GM10266 (cell line): ENCODE data around the gene ATF7IP2.

Source experiments
- DNase-seq: peaks from one replicate; pipeline ENCODE4 v3.0.0; 2012; ENCODE audit errors: extremely low spot score
- TF ChIP-seq, protein P1 (sequence below): IDR thresholded peaks from 2 replicates; pipeline ENCODE4 v1.5.1; 2012; ENCODE audit warnings: mild to moderate bottlenecking, low read depth; ENCODE audit not compliant: control insufficient read depth, insufficient read depth; ENCODE audit errors: missing control alignments

Gene ATF7IP2

DNA sequence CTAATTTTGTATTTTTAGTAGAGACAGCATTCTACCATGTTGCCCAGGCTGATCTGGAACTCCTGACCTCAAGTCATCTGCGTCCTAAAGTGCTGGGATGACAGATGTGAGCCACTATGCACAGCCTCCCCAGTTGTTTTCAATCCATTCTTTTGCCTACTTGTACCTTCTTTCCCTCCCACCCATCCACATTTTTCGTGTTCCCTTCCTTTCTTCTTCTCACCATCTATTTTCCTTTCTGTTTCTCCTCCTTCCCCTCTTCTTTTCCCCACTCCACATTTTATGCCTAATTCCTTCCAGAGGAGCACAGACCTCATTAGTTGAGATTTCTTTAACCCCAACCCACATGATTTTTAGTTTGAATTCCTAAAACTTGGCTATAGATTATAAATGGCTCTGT, 94.3 kb downstream of the ATF7IP2 start:
- no peak for DNase-seq
- TF ChIP-seq, protein P1, sequence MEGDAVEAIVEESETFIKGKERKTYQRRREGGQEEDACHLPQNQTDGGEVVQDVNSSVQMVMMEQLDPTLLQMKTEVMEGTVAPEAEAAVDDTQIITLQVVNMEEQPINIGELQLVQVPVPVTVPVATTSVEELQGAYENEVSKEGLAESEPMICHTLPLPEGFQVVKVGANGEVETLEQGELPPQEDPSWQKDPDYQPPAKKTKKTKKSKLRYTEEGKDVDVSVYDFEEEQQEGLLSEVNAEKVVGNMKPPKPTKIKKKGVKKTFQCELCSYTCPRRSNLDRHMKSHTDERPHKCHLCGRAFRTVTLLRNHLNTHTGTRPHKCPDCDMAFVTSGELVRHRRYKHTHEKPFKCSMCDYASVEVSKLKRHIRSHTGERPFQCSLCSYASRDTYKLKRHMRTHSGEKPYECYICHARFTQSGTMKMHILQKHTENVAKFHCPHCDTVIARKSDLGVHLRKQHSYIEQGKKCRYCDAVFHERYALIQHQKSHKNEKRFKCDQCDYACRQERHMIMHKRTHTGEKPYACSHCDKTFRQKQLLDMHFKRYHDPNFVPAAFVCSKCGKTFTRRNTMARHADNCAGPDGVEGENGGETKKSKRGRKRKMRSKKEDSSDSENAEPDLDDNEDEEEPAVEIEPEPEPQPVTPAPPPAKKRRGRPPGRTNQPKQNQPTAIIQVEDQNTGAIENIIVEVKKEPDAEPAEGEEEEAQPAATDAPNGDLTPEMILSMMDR = no peak

DNA sequence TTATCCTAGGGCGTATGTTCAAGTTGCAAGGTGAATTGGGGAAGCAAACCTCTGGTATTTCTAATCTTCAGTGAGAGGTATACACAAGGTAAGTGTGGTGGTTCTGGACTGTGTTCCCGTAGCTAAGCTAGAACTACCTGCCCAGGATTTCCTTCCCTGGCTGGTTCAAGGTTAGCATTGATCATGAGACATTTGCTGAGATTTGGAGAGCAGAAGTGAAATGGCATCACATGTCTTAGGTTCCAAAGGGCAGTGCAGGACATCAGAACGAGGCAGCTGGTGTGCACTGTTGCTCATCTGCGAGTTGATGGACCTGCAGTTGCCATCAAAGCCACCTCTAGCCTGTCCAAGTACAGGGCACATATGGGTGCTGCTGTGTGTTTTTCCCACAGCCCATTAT, 99.3 kb downstream of the ATF7IP2 start:
- no peak for DNase-seq
- TF ChIP-seq, protein P1 = no peak

GRCh38 chr16:10485698-10486382, 100.0 kb downstream of the ATF7IP2 start:
- TF ChIP-seq, protein P1 = no peak
- no peak for DNase-seq

- TF ChIP-seq, protein P1 = no peak
- DNase-seq = no peak
These were observed 104.3 kb downstream of the ATF7IP2 start for GRCh38 chr16:10490141-10490540.

GRCh38 chr16:10493276-10493675, 107.4 kb downstream of the ATF7IP2 start:
- no peak for DNase-seq
- TF ChIP-seq, protein P1 = no peak

DNA sequence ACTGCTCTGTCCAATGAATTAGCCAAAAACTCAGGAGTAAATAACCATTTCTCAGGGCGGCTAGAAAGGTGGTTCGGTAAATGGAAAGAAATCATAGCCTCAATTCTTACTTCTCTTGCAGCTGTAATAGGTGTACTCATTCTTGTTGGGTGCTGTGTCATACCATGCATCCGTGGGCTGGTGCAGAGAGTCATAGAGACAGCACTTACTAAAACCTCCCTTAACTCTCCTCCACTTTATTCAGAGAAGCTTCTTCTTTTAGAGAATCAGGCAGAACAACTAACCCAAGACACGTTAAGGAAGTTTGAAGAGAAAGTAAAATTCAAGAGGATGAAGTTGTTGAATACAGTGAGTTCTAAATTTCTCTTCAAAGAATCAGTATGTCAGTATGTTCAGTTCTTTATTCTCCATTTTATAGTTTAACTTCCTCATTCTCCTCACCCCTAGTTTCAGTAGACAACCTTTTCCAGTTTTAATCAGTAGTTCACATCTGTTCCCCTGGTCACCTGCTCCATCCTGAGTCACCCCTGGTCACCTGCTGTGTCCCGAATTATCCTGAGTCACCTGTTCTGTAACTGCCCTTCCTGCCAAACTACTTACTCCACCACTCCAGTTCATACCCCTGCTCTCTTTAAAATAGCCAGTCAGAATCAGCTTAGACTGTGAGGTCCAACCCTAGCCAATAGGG, 108.6 kb downstream of the ATF7IP2 start:
- no peak for DNase-seq
- TF ChIP-seq, protein P1 = no peak

DNA sequence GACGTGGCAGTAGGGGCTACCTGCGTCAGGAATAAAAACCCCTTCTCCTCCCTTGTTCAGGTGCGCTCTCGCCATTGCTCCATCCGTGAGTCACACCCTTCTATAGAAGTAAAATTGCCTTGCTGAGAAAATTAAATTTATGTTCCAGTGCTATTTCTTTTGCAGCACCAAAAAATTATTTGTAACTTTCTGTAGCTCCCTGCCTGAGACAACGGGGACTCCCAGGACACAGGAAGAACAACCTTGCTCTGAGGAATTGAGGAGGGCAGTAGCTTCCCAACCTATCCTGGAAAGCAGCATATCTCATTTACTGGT, 109.1 kb downstream of the ATF7IP2 start:
- TF ChIP-seq, protein P1 = no peak
- no peak for DNase-seq
